LNCaP clone FGC (cell line): ENCODE data around the gene SMAD1.

Source experiments
- DNase-seq: peaks from one replicate; pipeline ENCODE4 v3.0.0-alpha.2; 2011; ENCODE audit warnings: low read depth
- H3K4me3 ChIP-seq: 2 replicates; pipeline ENCODE4 v1.5.1; 2011; ENCODE audit warnings: mild to moderate bottlenecking, low read depth, low read length, control low read depth
- CTCF ChIP-seq: IDR thresholded peaks from 2 replicates; pipeline ENCODE4 v1.5.1; 2012; ENCODE audit warnings: mild to moderate bottlenecking; ENCODE audit not compliant: control insufficient read depth, insufficient read depth; ENCODE audit errors: extremely low read depth

Gene SMAD1

GRCh38 chr4:145481164-145481941, at the start of gene SMAD1:
SMAD1 (plus strand) TSS chr4:145481853; CDS start chr4:145514614, 32,761 bp downstream.
- DNase-seq, result peak; percentile 63

GRCh38 chr4:145433684-145434083, 48.0 kb upstream of the SMAD1 start:
- no peak for TF ChIP-seq CTCF
- no peak overlapping the region for H3K4me3 ChIP-seq
- DNase-seq, result no peak

More at GRCh38 chr4:145481164-145481941, at the start of gene SMAD1:
- no peak for TF ChIP-seq CTCF
- H3K4me3 ChIP-seq, result peak within 1 kb of the TSS; percentile 70

- TF ChIP-seq CTCF, result no peak
- DNase-seq, result no peak
- no peak overlapping the region for H3K4me3 ChIP-seq
These were observed 46.0 kb upstream of the SMAD1 start for GRCh38 chr4:145435646-145436045.

- DNase-seq, result no peak
- TF ChIP-seq CTCF, result no peak
- no peak overlapping the region for H3K4me3 ChIP-seq
These were observed 45.5 kb upstream of the SMAD1 start for GRCh38 chr4:145436114-145436513.

GRCh38 chr4:145436796-145437195, 44.9 kb upstream of the SMAD1 start:
- TF ChIP-seq CTCF, result no peak
- no peak overlapping the region for H3K4me3 ChIP-seq
- no peak for DNase-seq

DNA sequence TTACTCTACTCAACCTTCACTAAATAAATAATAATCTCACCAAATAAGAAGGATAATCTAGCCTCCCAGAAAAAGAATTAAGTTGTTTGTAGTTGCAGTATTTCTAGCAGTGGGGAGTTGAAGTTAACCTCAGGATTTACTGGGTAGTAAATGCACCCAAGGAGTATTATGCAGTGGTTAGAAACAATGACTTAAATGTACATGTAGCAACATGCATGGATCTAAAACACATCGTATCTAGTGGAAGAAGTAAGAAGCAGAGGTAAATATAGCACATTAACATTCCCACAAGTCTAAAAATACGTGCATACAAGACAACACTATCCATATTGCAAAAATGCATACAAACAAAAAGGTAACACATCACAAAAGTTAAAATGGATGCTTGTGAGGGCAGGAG, 44.2 kb upstream of the SMAD1 start:
- no peak overlapping the region for H3K4me3 ChIP-seq
- no peak for TF ChIP-seq CTCF
- no peak for DNase-seq

- no peak overlapping the region for H3K4me3 ChIP-seq
- no peak for DNase-seq
- no peak for TF ChIP-seq CTCF
These were observed 43.4 kb upstream of the SMAD1 start for GRCh38 chr4:145438298-145438697.
